ENCODE data around the gene CFAP43. TPM values are rescaled to one million over a fixed set of nuclear protein-coding genes. Genes with fewer than 3 reads are reported as not detected.

The CFAP43 gene
- total and polyA plus RNA-seq, 2 of the 8 experiments (the other 6 are each of a cell fraction or from before 2014, with no cell fraction given), result 0.11 to 0.27 TPM

- Histone ChIP-seq H2BK20ac (ENCODE audit: low read length) (no peak overlapping the region), H2BK12ac (ENCODE audit: low read depth, low read length) (peak overlapping the region; percentile 30; the same call in 1 of the 2 replicates), H2BK5ac (ENCODE audit: low read depth, low read length) (no peak overlapping the region), H3K4ac (replicated peaks; ENCODE audit: insufficient read length, low read depth, low read length) (no peak overlapping the region), H2BK15ac (ENCODE audit: low read length) (no peak overlapping the region; the same call in 1 of the 2 replicates), H4K8ac (ENCODE audit: extremely low read depth, insufficient read depth, low read length) (no peak overlapping the region), H3K9me3 (ENCODE audit: insufficient read depth in 2 of 2, low read depth in 1 of 2, low read length in 1 of 2) (no peaks in the 10 kb centered on the region), H3K27me3 (replicated peaks in 1 of 4; ENCODE audit: control insufficient read depth in 3 of 4, extremely low read depth in 1 of 4, insufficient read depth in 3 of 4, low read length in 3 of 4) (no peaks in the 10 kb centered on the region), H3K79me1 (ENCODE audit: low read depth, low read length) (no peaks in the 10 kb centered on the region), H4K91ac (replicated peaks; ENCODE audit: insufficient read length, low read length) (peak overlapping the region; percentile 4), H3K79me2 (ENCODE audit: control insufficient read depth in 1 of 2, insufficient read depth in 2 of 2, low read length in 2 of 2) (no peaks in the 10 kb centered on the region), H3K36me3 (ENCODE audit: control insufficient read depth in 2 of 4, insufficient read depth in 4 of 4, low read length in 3 of 4) (no peaks in the 10 kb centered on the region; a peak in 1 of 8 replicates), H3K4me2 (ENCODE audit: insufficient read depth in 1 of 2, low read depth in 2 of 2, low read length in 2 of 2) (peak overlapping the region; percentile 92 to 99), H4K20me1 (replicated peaks in 1 of 2; ENCODE audit: control insufficient read depth in 1 of 2, insufficient read depth in 2 of 2, low read length in 2 of 2) (no peaks in the 10 kb centered on the region), H2AFZ (ENCODE audit: low read length) (0 out of 2 replicates have a peak overlapping the region, but pooled peaks have one; percentile 15), H3K27ac (ENCODE audit: low read depth, low read length) (peak overlapping the region; percentile 99), H3K23me2 (ENCODE audit: low read depth, low read length) (peaks cover 5% of the 10 kb centered on the region), H3K14ac (ENCODE audit: insufficient read length) (no peak overlapping the region), H3K9ac (replicated peaks in 1 of 4; ENCODE audit: extremely low read depth in 1 of 4, low read depth in 3 of 4, low read length in 3 of 4) (peak overlapping the region in 2 of 4 experiments; percentile 57 to 98; a peak in 4 of 7 replicates), H3K4me1 (replicated peaks in 1 of 4; ENCODE audit: control insufficient read depth in 3 of 4, insufficient read depth in 4 of 4, low read length in 3 of 4) (peaks cover 0 to 8% (median 4%) of the 10 kb centered on the region in 4 experiments; a peak in 3 of 7 replicates), H3K18ac (ENCODE audit: extremely low read depth, low read length) (peak overlapping the region; percentile 26; the same call in 1 of the 2 replicates), H3K56ac (replicated peaks; ENCODE audit: insufficient read length, low read depth, low read length) (no peak overlapping the region), H3K4me3 (ENCODE audit: extremely low read depth in 1 of 4, insufficient read depth in 2 of 4, low read depth in 3 of 4, low read length in 4 of 4) (peak overlapping the region; percentile 58 to 82 (median 82); a peak in 6 of 8 replicates), H3K23ac (ENCODE audit: insufficient read length) (no peak overlapping the region), H2AK5ac (ENCODE audit: low read depth, low read length) (no peak overlapping the region), H2BK120ac (replicated peaks; ENCODE audit: low read depth, low read length) (peak overlapping the region; percentile 11), H4K5ac (ENCODE audit: insufficient read length, low read depth, low read length) (peak overlapping the region; percentile 37)
- FAIRE-seq (no peak), DNase-seq (ENCODE audit: low read depth in 1 of 2, low spot score in 2 of 2) (no peak)
- CTCF ChIA-PET (ENCODE audit: partially characterized antibody), result interaction anchor here (0.6 to 8.6 kb wide), 19 partner anchors 11 to 645 kb away, joined by 3 to 43 read pairs (median 4); no protein-coding TSS in a partner anchor
- 76% methylated on average over 2 of the region's 2 CpGs; no CpG with 5 or more reads in 1 of the 2 experiments for WGBS, 2 experiments (ENCODE audit: extremely low coverage in 1 of 2, insufficient coverage in 1 of 2, insufficient read length in 1 of 2, insufficient replicate concordance in 2 of 2, low coverage in 1 of 2, low lambda C conversion rate in 2 of 2, missing lambda C conversion rate in 1 of 2)
- POLR2A ChIA-PET (ENCODE audit: partially characterized antibody), result interaction anchor here (0.9 to 3.9 kb wide), 16 partner anchors 9 to 154 kb away, joined by 3 to 43 read pairs (median 12); partner anchors contain the start of gene GSTO1
- TF ChIP-seq ATF3 (IDR thresholded peaks at IDR 0.05; ENCODE audit: insufficient read depth, low read depth, low read length) (no peak), GTF2F1 (IDR thresholded peaks at IDR 0.05; ENCODE audit: borderline replicate concordance, low read depth, low read length) (no peak), RXRA (IDR thresholded peaks at IDR 0.05; ENCODE audit: insufficient read depth, low read depth, low read length) (no peak), ATF2 (IDR thresholded peaks at IDR 0.05; ENCODE audit: low read length) (0 out of 2 replicates have a peak, but pooled peaks have one; percentile 1), CBX5 (IDR thresholded peaks at IDR 0.05; ENCODE audit: low read depth, low read length) (no peak), CEBPB (IDR thresholded peaks at IDR 0.05; ENCODE audit: low read depth, low read length) (no peak)
These were observed 111.7 kb downstream of the CFAP43 start for GRCh38 chr10:104120512-104120902.

All from H1 (cell line).